GM23338 (cell line): ENCODE measurements around the gene NLRC3.

ENCODE experiments used
- TF ChIP-seq, protein P1 (sequence below): IDR thresholded peaks from one replicate; pipeline ENCODE4 v1.6.1; 2018; ENCODE audit warnings: antibody characterized with exemption; ENCODE audit not compliant: unreplicated experiment
- TF ChIP-seq, protein P2 (sequence below), 2 experiments: fragments of 200-600 bp in 1 of 2; sonication (generic) in 1 of 2; conservative IDR thresholded peaks; 2 replicates each; pipeline versions ENCODE4 v1.5.1 to v1.6.1; 2016 to 2017; ENCODE audit warnings: antibody characterized with exemption in 2 of 2, low read depth in 2 of 2, mild to moderate bottlenecking in 2 of 2, moderate library complexity in 1 of 2

DNA sequence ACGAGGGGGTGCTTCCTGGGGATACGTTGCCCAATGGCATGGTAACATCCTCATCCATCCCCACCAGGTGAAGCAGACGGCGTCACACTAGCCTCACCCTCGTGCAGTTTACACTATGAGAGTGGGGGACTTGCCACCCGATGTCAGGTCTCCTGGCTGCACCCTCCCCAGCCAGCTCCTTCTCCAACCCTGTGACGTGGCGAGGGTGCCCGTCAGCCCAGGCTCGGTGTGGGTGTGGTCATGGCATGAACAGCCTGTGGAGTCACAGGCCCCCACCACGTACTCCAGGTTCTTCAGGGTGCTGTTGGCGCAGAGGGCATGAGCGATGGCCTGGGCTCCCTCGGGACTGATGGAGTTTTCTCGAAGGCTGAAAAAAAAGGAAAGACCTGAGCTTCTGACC lies 28.3 kb downstream of the NLRC3 start:
- TF ChIP-seq, protein P1, sequence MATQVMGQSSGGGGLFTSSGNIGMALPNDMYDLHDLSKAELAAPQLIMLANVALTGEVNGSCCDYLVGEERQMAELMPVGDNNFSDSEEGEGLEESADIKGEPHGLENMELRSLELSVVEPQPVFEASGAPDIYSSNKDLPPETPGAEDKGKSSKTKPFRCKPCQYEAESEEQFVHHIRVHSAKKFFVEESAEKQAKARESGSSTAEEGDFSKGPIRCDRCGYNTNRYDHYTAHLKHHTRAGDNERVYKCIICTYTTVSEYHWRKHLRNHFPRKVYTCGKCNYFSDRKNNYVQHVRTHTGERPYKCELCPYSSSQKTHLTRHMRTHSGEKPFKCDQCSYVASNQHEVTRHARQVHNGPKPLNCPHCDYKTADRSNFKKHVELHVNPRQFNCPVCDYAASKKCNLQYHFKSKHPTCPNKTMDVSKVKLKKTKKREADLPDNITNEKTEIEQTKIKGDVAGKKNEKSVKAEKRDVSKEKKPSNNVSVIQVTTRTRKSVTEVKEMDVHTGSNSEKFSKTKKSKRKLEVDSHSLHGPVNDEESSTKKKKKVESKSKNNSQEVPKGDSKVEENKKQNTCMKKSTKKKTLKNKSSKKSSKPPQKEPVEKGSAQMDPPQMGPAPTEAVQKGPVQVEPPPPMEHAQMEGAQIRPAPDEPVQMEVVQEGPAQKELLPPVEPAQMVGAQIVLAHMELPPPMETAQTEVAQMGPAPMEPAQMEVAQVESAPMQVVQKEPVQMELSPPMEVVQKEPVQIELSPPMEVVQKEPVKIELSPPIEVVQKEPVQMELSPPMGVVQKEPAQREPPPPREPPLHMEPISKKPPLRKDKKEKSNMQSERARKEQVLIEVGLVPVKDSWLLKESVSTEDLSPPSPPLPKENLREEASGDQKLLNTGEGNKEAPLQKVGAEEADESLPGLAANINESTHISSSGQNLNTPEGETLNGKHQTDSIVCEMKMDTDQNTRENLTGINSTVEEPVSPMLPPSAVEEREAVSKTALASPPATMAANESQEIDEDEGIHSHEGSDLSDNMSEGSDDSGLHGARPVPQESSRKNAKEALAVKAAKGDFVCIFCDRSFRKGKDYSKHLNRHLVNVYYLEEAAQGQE: no peak
- TF ChIP-seq, protein P2, sequence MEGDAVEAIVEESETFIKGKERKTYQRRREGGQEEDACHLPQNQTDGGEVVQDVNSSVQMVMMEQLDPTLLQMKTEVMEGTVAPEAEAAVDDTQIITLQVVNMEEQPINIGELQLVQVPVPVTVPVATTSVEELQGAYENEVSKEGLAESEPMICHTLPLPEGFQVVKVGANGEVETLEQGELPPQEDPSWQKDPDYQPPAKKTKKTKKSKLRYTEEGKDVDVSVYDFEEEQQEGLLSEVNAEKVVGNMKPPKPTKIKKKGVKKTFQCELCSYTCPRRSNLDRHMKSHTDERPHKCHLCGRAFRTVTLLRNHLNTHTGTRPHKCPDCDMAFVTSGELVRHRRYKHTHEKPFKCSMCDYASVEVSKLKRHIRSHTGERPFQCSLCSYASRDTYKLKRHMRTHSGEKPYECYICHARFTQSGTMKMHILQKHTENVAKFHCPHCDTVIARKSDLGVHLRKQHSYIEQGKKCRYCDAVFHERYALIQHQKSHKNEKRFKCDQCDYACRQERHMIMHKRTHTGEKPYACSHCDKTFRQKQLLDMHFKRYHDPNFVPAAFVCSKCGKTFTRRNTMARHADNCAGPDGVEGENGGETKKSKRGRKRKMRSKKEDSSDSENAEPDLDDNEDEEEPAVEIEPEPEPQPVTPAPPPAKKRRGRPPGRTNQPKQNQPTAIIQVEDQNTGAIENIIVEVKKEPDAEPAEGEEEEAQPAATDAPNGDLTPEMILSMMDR (conservative IDR thresholded peaks at IDR 0.05; ENCODE audit: low read depth in 2 of 2): no peak
